ENCODE results near the gene PRDM5. TPM values are rescaled to one million over a fixed set of nuclear protein-coding genes. Genes with fewer than 3 reads are reported as not detected.

PRDM5 gene
- 26.9 and 31.5 TPM in 2 replicates for total RNA-seq

GRCh38 chr4:120922381-120923206 lies at the start of gene PRDM5:
Gene PRDM5, minus strand, starts transcription at chr4:120922726. Its CDS starts 118 bp downstream, at chr4:120922608.

Small RNA genes lying within 50 kb of the gene (small RNA-seq; reads per million reads assigned to genes)
- gene RNU6-550P, result not detected

Other genes starting within 250 kb of the PRDM5 start
- gene NDNF, start 149.8 kb upstream of the PRDM5 start, total RNA-seq, result 35.4 and 39.5 TPM in 2 replicates
- gene TNIP3, start 241.6 kb upstream of the PRDM5 start, total RNA-seq, result 0.13 and 1.8 TPM in 2 replicates

Measured in articular chondrocyte of knee joint (primary cell).